NCI-H1436 (cell line): ENCODE measurements around the gene STUM.

Source experiments
- DNase-seq: peaks from one replicate; lab custom pipeline; 2025; lab: John Stamatoyannopoulos, UW

Gene STUM

GRCh38 chr1:226562989-226563388, 14.4 kb downstream of the STUM start:
- DNase-seq = no peak

DNA sequence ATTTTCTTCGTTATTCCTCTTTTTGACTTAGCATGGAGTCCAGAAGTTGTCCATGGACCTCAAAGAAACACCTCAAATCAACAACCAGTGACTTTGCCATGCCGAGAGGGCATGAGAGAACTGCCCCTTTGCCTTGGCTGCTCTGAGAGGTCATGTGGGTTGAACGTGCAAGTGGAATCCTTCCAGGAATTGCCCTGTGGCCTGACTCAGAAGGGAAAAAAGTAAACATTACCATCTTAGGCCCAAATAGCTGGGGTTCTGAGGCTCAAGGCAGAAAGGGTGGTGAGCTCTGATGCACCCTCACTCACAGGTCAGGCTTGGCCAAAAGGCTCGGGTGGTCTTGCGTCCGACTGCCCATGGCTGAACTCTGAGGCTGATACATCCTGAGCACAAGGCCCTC, 15.1 kb downstream of the STUM start:
- DNase-seq = no peak

- DNase-seq = no peak
Observed at GRCh38 chr1:226565476-226565875, 16.9 kb downstream of the STUM start.

GRCh38 chr1:226566234-226566633, 17.7 kb downstream of the STUM start:
- DNase-seq = no peak

DNA sequence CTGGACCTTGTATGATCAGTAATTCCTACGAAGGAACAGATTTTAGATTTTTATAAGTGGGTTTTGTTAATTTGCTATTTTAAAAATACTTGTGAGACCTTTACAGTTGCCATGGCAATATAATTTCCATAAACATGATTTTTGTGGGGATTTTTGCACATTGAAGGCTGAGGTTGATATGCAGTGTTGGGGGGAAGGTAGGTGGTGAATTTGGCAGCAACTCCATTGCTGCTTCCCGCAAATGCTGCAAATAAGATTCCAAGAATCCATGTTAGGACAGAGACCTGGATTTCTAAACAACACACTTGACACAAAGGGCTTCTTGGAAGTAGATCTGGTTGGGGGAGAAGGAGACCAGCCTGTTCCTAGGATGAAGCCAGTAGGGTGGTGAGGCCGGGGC, 18.2 kb downstream of the STUM start:
- no peak for DNase-seq

- no peak for DNase-seq
Observed at GRCh38 chr1:226568077-226568831, 19.7 kb downstream of the STUM start.

GRCh38 chr1:226568975-226569741, 20.6 kb downstream of the STUM start:
- no peak for DNase-seq

DNA sequence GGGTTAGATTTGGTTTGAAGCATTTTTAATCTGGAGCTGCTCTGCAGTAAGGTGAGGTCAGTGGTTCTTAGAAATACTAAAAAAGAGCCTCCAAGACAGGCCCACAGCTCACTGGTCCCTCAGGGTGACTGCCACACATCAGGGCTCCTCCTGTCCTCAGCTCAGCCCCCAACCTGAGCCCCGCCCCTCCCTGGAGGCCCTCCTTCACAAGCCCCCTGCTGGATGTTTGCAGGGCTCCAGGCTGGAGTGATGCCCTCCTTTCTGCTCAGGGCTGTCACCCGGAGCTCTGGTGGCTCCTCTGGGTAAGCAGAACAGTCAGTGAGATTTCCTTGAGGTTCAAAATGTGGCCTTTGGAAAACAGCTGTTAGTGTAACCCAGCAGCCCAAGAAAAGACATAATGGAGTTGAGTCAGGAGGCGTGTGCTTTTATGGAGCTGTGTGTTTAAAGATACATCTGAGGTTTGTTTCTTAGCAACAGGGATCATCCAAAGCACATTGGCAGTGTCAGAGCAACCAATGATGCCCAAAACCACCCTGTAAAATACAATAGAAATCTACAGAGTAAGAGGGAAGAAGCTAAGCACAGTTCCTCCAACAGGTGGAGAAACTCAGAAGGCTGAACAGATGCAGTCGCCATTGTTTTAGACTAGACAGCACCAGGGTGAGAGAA, 21.4 kb downstream of the STUM start:
- DNase-seq = peak; percentile 77

GRCh38 chr1:226571893-226572292, 23.3 kb downstream of the STUM start:
- no peak for DNase-seq

GRCh38 chr1:226572325-226572726, 23.8 kb downstream of the STUM start:
- no peak for DNase-seq

DNA sequence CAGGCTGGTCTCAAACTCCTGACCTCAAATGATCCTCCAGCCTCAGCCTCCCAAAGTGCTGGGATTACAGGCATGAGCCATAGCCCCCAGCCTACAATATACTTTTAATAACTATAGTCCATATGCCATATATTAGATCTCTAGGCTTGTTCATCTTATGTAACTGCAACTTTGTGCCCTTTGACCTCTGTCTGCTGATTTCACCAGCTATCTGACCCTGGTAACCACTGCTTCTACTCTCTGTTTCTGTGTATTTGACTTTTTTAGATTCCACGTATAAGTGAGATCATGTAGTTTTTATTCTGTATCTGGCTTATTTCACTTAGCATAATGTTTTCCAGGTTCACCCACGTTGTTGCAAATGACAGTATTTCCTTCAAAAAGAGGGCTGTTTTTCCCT, 25.5 kb downstream of the STUM start:
- DNase-seq = no peak

GRCh38 chr1:226574591-226575435, 26.2 kb downstream of the STUM start:
- no peak for DNase-seq

GRCh38 chr1:226575436-226575720, 26.8 kb downstream of the STUM start:
- no peak for DNase-seq

GRCh38 chr1:226575739-226576378, 27.3 kb downstream of the STUM start:
- peak; percentile 71 for DNase-seq

- no peak for DNase-seq
Observed at GRCh38 chr1:226576601-226577000, 28.0 kb downstream of the STUM start.

GRCh38 chr1:226577401-226578180, 29.0 kb downstream of the STUM start:
- DNase-seq = no peak

- no peak for DNase-seq
Observed at GRCh38 chr1:226578946-226579578, 30.5 kb downstream of the STUM start.

DNA sequence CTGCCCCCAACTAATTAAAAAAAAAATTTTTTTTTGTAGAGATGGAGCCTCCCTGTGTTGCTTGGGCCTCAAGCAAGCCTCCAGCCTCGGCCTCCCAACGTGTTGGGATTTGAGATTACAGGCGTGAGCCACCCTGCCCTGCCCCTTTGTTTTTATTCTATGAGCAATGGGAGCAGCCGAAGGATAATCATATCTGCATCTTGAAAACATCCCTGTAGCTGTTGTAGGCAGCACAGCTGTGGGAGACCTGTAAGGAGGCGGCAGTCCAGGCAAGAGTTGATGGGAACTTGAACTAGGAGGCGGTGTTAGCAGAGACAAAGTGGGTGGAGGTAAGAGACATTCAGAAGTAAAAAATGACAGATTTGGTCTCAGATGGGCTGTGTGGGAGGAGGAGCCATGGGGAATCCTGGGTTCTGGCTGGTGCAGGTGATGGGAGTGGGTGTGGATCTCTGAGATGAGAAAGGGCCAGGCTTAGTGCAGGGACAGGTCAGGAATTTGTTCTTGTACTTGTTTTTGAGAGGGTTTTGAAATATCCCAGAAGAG, 31.3 kb downstream of the STUM start:
- DNase-seq = no peak

DNA sequence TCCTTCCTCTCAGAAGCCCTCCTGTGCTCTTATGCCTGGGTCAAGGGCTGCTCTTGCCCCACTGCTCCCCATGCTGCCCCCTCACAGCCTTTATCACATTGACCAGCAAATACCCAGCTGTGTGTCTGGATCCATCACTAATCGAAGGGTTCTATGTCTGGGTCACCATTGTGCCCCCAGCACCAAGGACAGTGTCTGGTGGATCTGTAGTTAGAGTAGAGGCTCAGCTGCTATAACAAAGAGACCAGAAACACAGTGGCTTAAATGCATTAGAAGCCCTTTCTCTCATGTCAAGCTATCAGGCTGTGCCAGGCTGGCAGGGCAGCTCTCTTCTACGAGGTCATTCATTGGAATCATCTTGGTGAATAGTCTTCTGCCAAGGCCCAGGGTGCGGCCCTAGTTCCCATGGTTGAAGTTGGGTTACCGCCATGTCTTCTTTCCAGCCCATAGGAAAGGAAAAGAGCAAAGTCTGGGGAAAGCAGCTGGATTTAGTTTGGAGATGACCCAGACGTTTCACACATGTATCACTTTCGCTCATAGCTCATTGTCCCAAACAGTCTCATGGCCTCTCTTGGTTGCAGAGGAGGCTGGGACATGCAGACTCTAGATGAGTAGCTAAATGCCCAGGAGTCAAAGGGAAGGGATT, 32.2 kb downstream of the STUM start:
- no peak for DNase-seq
